ENCODE measurements around the gene ALPL. TPM values are rescaled to one million over a fixed set of nuclear protein-coding genes. Genes with fewer than 3 reads are reported as not detected.

ALPL gene
- total and polyA plus RNA-seq, 2 of the 4 experiments (the other 2 are of a cell fraction), result 0.54 to 2.2 TPM

DNA sequence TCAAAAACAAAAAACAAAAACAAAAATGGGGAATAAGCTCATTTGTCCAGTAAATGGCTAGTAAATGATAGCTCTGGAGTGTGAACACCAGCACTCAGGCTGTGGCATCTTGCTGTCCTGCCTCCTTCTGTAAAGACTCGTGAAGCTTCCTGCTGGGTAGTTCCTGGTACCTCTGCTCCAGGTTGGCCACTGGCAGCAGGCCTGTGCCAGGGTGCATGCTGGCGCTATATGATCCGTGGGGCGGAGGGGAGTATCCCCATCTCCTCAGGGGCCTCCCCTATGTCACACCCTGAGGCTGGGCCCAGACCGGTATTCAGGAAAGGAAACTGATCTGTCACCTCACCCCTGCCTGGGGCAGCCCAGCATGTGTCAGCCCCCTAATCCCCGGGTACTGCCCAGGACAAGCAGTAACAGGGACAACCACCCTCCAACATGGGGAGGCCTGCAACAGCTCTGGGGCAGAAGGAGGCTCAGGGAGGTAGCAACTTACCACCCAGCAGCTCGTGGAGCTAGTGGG is 14.1 kb downstream of the ALPL start:
- no peak overlapping the region for H3K14ac ChIP-seq (replicated peaks; ENCODE audit: low read depth, low read length)
- H3K4me1 ChIP-seq (ENCODE audit: control insufficient read depth, insufficient read depth, low read length), result peaks cover 2% of the 10 kb centered on the region; the same call in 1 of the 2 replicates
- H3K4me2 ChIP-seq (ENCODE audit: low read depth, low read length), result no peak overlapping the region
- no peak overlapping the region for H4K8ac ChIP-seq (ENCODE audit: low read depth in 2 of 2, low read length in 2 of 2)
- WGBS, 2 experiments (ENCODE audit: extremely low coverage in 2 of 2, insufficient read length in 1 of 2), result 84% methylated on average over 4 of the region's 7 CpGs; no CpG with 5 or more reads in 1 of the 2 experiments
- H3K23ac ChIP-seq (ENCODE audit: low read depth, low read length), result no peak overlapping the region
- no peak overlapping the region for H3K4ac ChIP-seq (ENCODE audit: low read depth, low read length)
- no peak overlapping the region for H2BK20ac ChIP-seq (ENCODE audit: low read depth, low read length)
- ATAC-seq (ENCODE audit: low read depth) (no peak), DNase-seq (no peak)
- no peaks in the 10 kb centered on the region for H3K79me1 ChIP-seq (ENCODE audit: low read depth in 1 of 2, low read length in 2 of 2)
- no peaks in the 10 kb centered on the region; the same call in none of the 2 replicates for H3K27me3 ChIP-seq (ENCODE audit: control insufficient read depth, insufficient read depth, low read length)
- POLR2A ChIA-PET (ENCODE audit: unreplicated experiment), result no interaction called here
- no peaks in the 10 kb centered on the region for H3K9me1 ChIP-seq (ENCODE audit: insufficient read depth, low read length)
- in situ Hi-C loops (cut with MboI; ENCODE audit: low sequenced_read_pairs) (no loop called here), dilution Hi-C loops (cut with HindIII; ENCODE audit: low sequenced_read_pairs, unreplicated experiment) (no loop called here), intact Hi-C loops (cut with micrococcal nuclease) (no loop called here)
- H2BK5ac ChIP-seq (ENCODE audit: low read depth, low read length, poor library complexity, severe bottlenecking), result no peak overlapping the region
- no peak overlapping the region for H3K27ac ChIP-seq (ENCODE audit: insufficient read depth, low read length)
- no peak overlapping the region for H4K91ac ChIP-seq (ENCODE audit: insufficient read depth, low read depth, low read length)
- H3K18ac ChIP-seq (ENCODE audit: low read depth, low read length), result no peak overlapping the region
- CTCF ChIA-PET, result no interaction called here
- BruUV-seq (replicated peaks), result no TSS peak
- TF ChIP-seq MXI1 (IDR thresholded peaks at IDR 0.05; ENCODE audit: borderline replicate concordance, low read depth, low read length), result no peak
- TF ChIP-seq, protein P1, sequence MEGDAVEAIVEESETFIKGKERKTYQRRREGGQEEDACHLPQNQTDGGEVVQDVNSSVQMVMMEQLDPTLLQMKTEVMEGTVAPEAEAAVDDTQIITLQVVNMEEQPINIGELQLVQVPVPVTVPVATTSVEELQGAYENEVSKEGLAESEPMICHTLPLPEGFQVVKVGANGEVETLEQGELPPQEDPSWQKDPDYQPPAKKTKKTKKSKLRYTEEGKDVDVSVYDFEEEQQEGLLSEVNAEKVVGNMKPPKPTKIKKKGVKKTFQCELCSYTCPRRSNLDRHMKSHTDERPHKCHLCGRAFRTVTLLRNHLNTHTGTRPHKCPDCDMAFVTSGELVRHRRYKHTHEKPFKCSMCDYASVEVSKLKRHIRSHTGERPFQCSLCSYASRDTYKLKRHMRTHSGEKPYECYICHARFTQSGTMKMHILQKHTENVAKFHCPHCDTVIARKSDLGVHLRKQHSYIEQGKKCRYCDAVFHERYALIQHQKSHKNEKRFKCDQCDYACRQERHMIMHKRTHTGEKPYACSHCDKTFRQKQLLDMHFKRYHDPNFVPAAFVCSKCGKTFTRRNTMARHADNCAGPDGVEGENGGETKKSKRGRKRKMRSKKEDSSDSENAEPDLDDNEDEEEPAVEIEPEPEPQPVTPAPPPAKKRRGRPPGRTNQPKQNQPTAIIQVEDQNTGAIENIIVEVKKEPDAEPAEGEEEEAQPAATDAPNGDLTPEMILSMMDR (conservative IDR thresholded peaks at IDR 0.05; ENCODE audit: low read depth, low read length), result no peak
- no peak for TF ChIP-seq USF2 (IDR thresholded peaks at IDR 0.05; ENCODE audit: low read depth, low read length)
- TF ChIP-seq NFE2L2 (IDR thresholded peaks at IDR 0.05; ENCODE audit: low read depth, low read length), result no peak
- no peak for TF ChIP-seq MAFK (IDR thresholded peaks at IDR 0.05; ENCODE audit: low read depth, low read length)
- no peak for TF ChIP-seq CHD1 (IDR thresholded peaks at IDR 0.05; ENCODE audit: low read depth, low read length)
- no peak for TF ChIP-seq RFX5 (IDR thresholded peaks at IDR 0.05; ENCODE audit: low read depth, low read length)
- TF ChIP-seq, protein P2, sequence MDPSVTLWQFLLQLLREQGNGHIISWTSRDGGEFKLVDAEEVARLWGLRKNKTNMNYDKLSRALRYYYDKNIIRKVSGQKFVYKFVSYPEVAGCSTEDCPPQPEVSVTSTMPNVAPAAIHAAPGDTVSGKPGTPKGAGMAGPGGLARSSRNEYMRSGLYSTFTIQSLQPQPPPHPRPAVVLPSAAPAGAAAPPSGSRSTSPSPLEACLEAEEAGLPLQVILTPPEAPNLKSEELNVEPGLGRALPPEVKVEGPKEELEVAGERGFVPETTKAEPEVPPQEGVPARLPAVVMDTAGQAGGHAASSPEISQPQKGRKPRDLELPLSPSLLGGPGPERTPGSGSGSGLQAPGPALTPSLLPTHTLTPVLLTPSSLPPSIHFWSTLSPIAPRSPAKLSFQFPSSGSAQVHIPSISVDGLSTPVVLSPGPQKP (IDR thresholded peaks at IDR 0.05; ENCODE audit: borderline replicate concordance, low read depth, low read length), result no peak
- TF ChIP-seq CEBPB (IDR thresholded peaks at IDR 0.05; ENCODE audit: low read depth, low read length), result no peak
- no peak for TF ChIP-seq BHLHE40 (IDR thresholded peaks at IDR 0.05; ENCODE audit: low read depth, low read length)
- TF ChIP-seq RCOR1 (IDR thresholded peaks at IDR 0.05; ENCODE audit: insufficient replicate concordance, low read length), result no peak
- no peak for TF ChIP-seq FOS (IDR thresholded peaks at IDR 0.05; ENCODE audit: low read depth, low read length)
- TF ChIP-seq SMC3 (IDR thresholded peaks at IDR 0.05; ENCODE audit: low read depth, low read length), result no peak
- TF ChIP-seq MAZ (IDR thresholded peaks at IDR 0.05; ENCODE audit: borderline replicate concordance, low read depth, low read length), result no peak
- H4K20me1 ChIP-seq (ENCODE audit: insufficient read depth, low read length), result no peaks in the 10 kb centered on the region; the same call in 1 of the 2 replicates
- no peak overlapping the region for H2BK120ac ChIP-seq (ENCODE audit: low read depth, low read length)
- H3K56ac ChIP-seq (ENCODE audit: extremely low read depth, insufficient read depth, low read length), result no peak overlapping the region
- H2AFZ ChIP-seq (replicated peaks; ENCODE audit: low read length, poor library complexity), result no peak overlapping the region
- H4K5ac ChIP-seq (ENCODE audit: low read depth, low read length), result no peak overlapping the region
- no peaks in the 10 kb centered on the region for H3K9me3 ChIP-seq (ENCODE audit: control insufficient read depth, insufficient read depth, low read length)
- H2BK15ac ChIP-seq (ENCODE audit: low read depth, low read length), result no peak overlapping the region
- H3K4me3 ChIP-seq (ENCODE audit: insufficient read depth, low read depth, low read length), result no peak overlapping the region
- no peak overlapping the region for H3K9ac ChIP-seq (ENCODE audit: low read depth, low read length)
- no peak overlapping the region for H2AK9ac ChIP-seq (replicated peaks; ENCODE audit: low read depth, low read length, poor library complexity)
- H3K36me3 ChIP-seq (ENCODE audit: control insufficient read depth, insufficient read depth, low read length), result no peaks in the 10 kb centered on the region
- no peak overlapping the region for H2AK5ac ChIP-seq (ENCODE audit: low read depth, low read length)

Measured in IMR-90 (cell line).